ENCODE measurements around the gene AFAP1L2. TPM values are rescaled to one million over a fixed set of nuclear protein-coding genes. Genes with fewer than 3 reads are reported as not detected.

The AFAP1L2 gene
- polyA plus RNA-seq, 1 donor from 2014 or later: 0.88 TPM

GRCh38 chr10:114273910-114274309, 130.4 kb downstream of the AFAP1L2 start:
- no peaks in the 10 kb centered on the region for H3K9me2 ChIP-seq (ENCODE audit: insufficient read depth, low read length)
- no peak overlapping the region for H3K27ac ChIP-seq (ENCODE audit: low read length)
- H3K36me3 ChIP-seq (ENCODE audit: insufficient read depth, low read length): no peaks in the 10 kb centered on the region
- no peaks in the 10 kb centered on the region for H4K20me1 ChIP-seq (ENCODE audit: insufficient read depth)
- no peaks in the 10 kb centered on the region for H3K27me3 ChIP-seq (ENCODE audit: insufficient read depth, low read depth, low read length)
- H3K4me3 ChIP-seq (ENCODE audit: low read length): no peak overlapping the region
- no peaks in the 10 kb centered on the region for H3K9me3 ChIP-seq (ENCODE audit: low read length)
- no peak overlapping the region for H3K9ac ChIP-seq (ENCODE audit: low read length)
- no peaks in the 10 kb centered on the region for H3K79me2 ChIP-seq (replicated peaks; ENCODE audit: insufficient read depth, low read length)
- no peak overlapping the region for H2AFZ ChIP-seq (ENCODE audit: low read depth, low read length)
- H3F3A ChIP-seq (ENCODE audit: insufficient read depth, low read length, poor library complexity, severe bottlenecking): no peaks in the 10 kb centered on the region
- H3K4me2 ChIP-seq (ENCODE audit: low read length): no peak overlapping the region
- TF ChIP-seq POLR2AphosphoS5 (IDR thresholded peaks at IDR 0.05) (no peak), SMC3 (conservative IDR thresholded peaks at IDR 0.05; ENCODE audit: poor library complexity) (no peak), TAF1 (IDR thresholded peaks at IDR 0.05; ENCODE audit: low read depth) (no peak), MXI1 (conservative IDR thresholded peaks at IDR 0.05; ENCODE audit: poor library complexity, severe bottlenecking) (no peak), EP300 (conservative IDR thresholded peaks at IDR 0.05; ENCODE audit: poor library complexity, severe bottlenecking) (no peak), REST (IDR thresholded peaks at IDR 0.05; ENCODE audit: borderline replicate concordance) (no peak), CTCF (IDR thresholded peaks at IDR 0.05; ENCODE audit: poor library complexity, severe bottlenecking) (no peak), RAD21 (conservative IDR thresholded peaks at IDR 0.05) (no peak), EZH2 (IDR thresholded peaks at IDR 0.05; ENCODE audit: borderline replicate concordance, insufficient read depth, low read length, poor library complexity, severe bottlenecking) (no peak)

DNA sequence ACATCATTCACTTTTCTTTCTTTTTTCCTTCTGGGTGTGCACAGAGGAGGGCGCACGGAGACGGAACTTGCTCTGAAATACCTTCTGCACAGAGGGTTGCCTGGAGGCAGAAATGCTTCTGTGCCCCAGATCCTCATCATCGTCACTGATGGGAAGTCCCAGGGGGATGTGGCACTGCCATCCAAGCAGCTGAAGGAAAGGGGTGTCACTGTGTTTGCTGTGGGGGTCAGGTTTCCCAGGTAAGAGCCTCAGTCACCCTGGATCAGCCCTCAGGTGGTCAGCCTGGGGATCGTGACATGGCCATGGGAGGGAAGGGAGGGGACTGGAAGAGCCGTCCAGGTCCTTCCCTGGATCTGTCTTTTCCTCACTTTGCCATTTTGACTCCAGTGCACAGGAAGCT, 131.6 kb downstream of the AFAP1L2 start:
- no peaks in the 10 kb centered on the region for H3K9me2 ChIP-seq (ENCODE audit: insufficient read depth, low read length)
- H3K79me2 ChIP-seq (replicated peaks; ENCODE audit: insufficient read depth, low read length): no peaks in the 10 kb centered on the region
- no peaks in the 10 kb centered on the region for H3F3A ChIP-seq (ENCODE audit: insufficient read depth, low read length, poor library complexity, severe bottlenecking)

More for the DNA sequence above, 131.6 kb downstream of the AFAP1L2 start:
- H3K4me2 ChIP-seq (ENCODE audit: low read length): no peak overlapping the region
- H2AFZ ChIP-seq (ENCODE audit: low read depth, low read length): no peak overlapping the region
- TF ChIP-seq MXI1 (conservative IDR thresholded peaks at IDR 0.05; ENCODE audit: poor library complexity, severe bottlenecking) (no peak), RAD21 (conservative IDR thresholded peaks at IDR 0.05) (no peak), CTCF (IDR thresholded peaks at IDR 0.05; ENCODE audit: poor library complexity, severe bottlenecking) (no peak), TAF1 (IDR thresholded peaks at IDR 0.05; ENCODE audit: low read depth) (no peak), POLR2AphosphoS5 (IDR thresholded peaks at IDR 0.05) (no peak), SMC3 (conservative IDR thresholded peaks at IDR 0.05; ENCODE audit: poor library complexity) (no peak), EZH2 (IDR thresholded peaks at IDR 0.05; ENCODE audit: borderline replicate concordance, insufficient read depth, low read length, poor library complexity, severe bottlenecking) (no peak), REST (IDR thresholded peaks at IDR 0.05; ENCODE audit: borderline replicate concordance) (no peak), EP300 (conservative IDR thresholded peaks at IDR 0.05; ENCODE audit: poor library complexity, severe bottlenecking) (no peak)
- H3K9me3 ChIP-seq (ENCODE audit: low read length): no peaks in the 10 kb centered on the region
- H3K27ac ChIP-seq (ENCODE audit: low read length): no peak overlapping the region
- no peak overlapping the region for H3K4me3 ChIP-seq (ENCODE audit: low read length)
- no peaks in the 10 kb centered on the region for H4K20me1 ChIP-seq (ENCODE audit: insufficient read depth)
- H3K27me3 ChIP-seq (ENCODE audit: insufficient read depth, low read depth, low read length): no peaks in the 10 kb centered on the region
- no peak overlapping the region for H3K9ac ChIP-seq (ENCODE audit: low read length)
- H3K36me3 ChIP-seq (ENCODE audit: insufficient read depth, low read length): no peaks in the 10 kb centered on the region

All from neural cell (in vitro differentiated cells).